Measurements from ENCODE around the gene SMIM30.
A peak's percentile ranks its signal among the peaks of the same experiment; 100 is the strongest.
"Not testable (repeated sequence)": the region's sequence is repeated elsewhere in the genome, so short reads cannot be mapped to it uniquely, and the experiment has no call there.

The SMIM30 gene

GRCh38 chr7:113118074-113118959 lies at the start of gene SMIM30:
Gene SMIM30 (minus strand): TSS chr7:113118554. CDS start chr7:113117578, 976 bp downstream.
- Histone ChIP-seq H3K27ac (peak within 1 kb of the TSS; percentile 50 to 82 (median 72)), H4K20me1 (no peaks in the 10 kb centered on the region)
- TF ChIP-seq Cebpa-rat (IDR thresholded peaks at IDR 0.05), result no peak

GRCh38 chr7:113166176-113166575 lies 47.8 kb upstream of the SMIM30 start:
- not testable (repeated sequence) for H3K4me2 ChIP-seq; H3K27me3 ChIP-seq; H3K4me1 ChIP-seq; H3K4me3 ChIP-seq; H3K9ac ChIP-seq; H4K20me1 ChIP-seq; H3K27ac ChIP-seq; H3K36me3 ChIP-seq; H3K9me3 ChIP-seq (replicated peaks in 1 of 11)

More at GRCh38 chr7:113118074-113118959, at the start of gene SMIM30:
- Histone ChIP-seq H3K4me3 (peak within 1 kb of the TSS; percentile 59 to 77 (median 68)), H3K4me1 (peaks cover 7 to 52% (median 20%) of the 10 kb centered on the region in 10 experiments; a peak in 18 of 20 replicates), H3K9ac (peak within 1 kb of the TSS; percentile 34 to 80 (median 72); a peak in 20 of 22 replicates), H3K9me3 (replicated peaks in 1 of 11) (no peaks in the 10 kb centered on the region), H3K27me3 (no peaks in the 10 kb centered on the region), H3K36me3 (peaks cover 0 to 14% (median 0%) of the 10 kb centered on the region in 11 experiments; a peak in 5 of 22 replicates), H3K4me2 (peak within 1 kb of the TSS; percentile 59 to 85 (median 79))

GRCh38 chr7:113161050-113161449 lies 42.7 kb upstream of the SMIM30 start:
- no peak overlapping the region for H3K4me3 ChIP-seq
- no peaks in the 10 kb centered on the region for H3K9me3 ChIP-seq (replicated peaks in 1 of 11)
- H3K27ac ChIP-seq, result no peak overlapping the region
- H4K20me1 ChIP-seq, result no peaks in the 10 kb centered on the region
- no peaks in the 10 kb centered on the region for H3K36me3 ChIP-seq
- H3K4me2 ChIP-seq, result no peak overlapping the region
- peaks cover 0 to 7% (median 0%) of the 10 kb centered on the region in 10 experiments; a peak in 3 of 20 replicates for H3K4me1 ChIP-seq
- no peaks in the 10 kb centered on the region for H3K27me3 ChIP-seq
- TF ChIP-seq Cebpa-rat (IDR thresholded peaks at IDR 0.05), result no peak
- H3K9ac ChIP-seq, result no peak overlapping the region

- no peak for TF ChIP-seq Cebpa-rat (IDR thresholded peaks at IDR 0.05)
- H3K27ac ChIP-seq, result no peak overlapping the region
- peaks cover 0 to 7% (median 0%) of the 10 kb centered on the region in 10 experiments; a peak in 3 of 20 replicates for H3K4me1 ChIP-seq
- no peaks in the 10 kb centered on the region for H4K20me1 ChIP-seq
- H3K4me3 ChIP-seq, result no peak overlapping the region
- no peaks in the 10 kb centered on the region for H3K9me3 ChIP-seq (replicated peaks in 1 of 11)
- no peaks in the 10 kb centered on the region for H3K27me3 ChIP-seq
- H3K9ac ChIP-seq, result no peak overlapping the region
- H3K36me3 ChIP-seq, result no peaks in the 10 kb centered on the region
- no peak overlapping the region for H3K4me2 ChIP-seq
These were observed 41.5 kb upstream of the SMIM30 start for GRCh38 chr7:113159746-113160339.

GRCh38 chr7:113158756-113159155 lies 40.4 kb upstream of the SMIM30 start:
- no peak for TF ChIP-seq Cebpa-rat (IDR thresholded peaks at IDR 0.05)

GRCh38 chr7:113154117-113154516 lies 35.8 kb upstream of the SMIM30 start:
- Histone ChIP-seq H3K4me1 (peaks cover 0 to 6% (median 0%) of the 10 kb centered on the region in 10 experiments; a peak in 3 of 20 replicates), H3K4me2 (no peak overlapping the region), H3K9ac (no peak overlapping the region), H3K36me3 (no peaks in the 10 kb centered on the region), H3K27ac (no peak overlapping the region), H4K20me1 (no peaks in the 10 kb centered on the region), H3K9me3 (replicated peaks in 1 of 11) (no peaks in the 10 kb centered on the region), H3K27me3 (no peaks in the 10 kb centered on the region), H3K4me3 (no peak overlapping the region)
- TF ChIP-seq Cebpa-rat (IDR thresholded peaks at IDR 0.05), result no peak

More at GRCh38 chr7:113158756-113159155, 40.4 kb upstream of the SMIM30 start:
- Histone ChIP-seq H3K4me3 (no peak overlapping the region), H3K27ac (no peak overlapping the region), H3K9ac (no peak overlapping the region), H3K4me1 (peaks cover 0 to 7% (median 0%) of the 10 kb centered on the region in 10 experiments; a peak in 3 of 20 replicates), H4K20me1 (no peaks in the 10 kb centered on the region), H3K36me3 (no peaks in the 10 kb centered on the region), H3K27me3 (no peaks in the 10 kb centered on the region), H3K4me2 (no peak overlapping the region), H3K9me3 (replicated peaks in 1 of 11) (no peaks in the 10 kb centered on the region)

GRCh38 chr7:113144817-113145216 lies 26.5 kb upstream of the SMIM30 start:
- Histone ChIP-seq H3K9me3 (replicated peaks in 1 of 11) (no peaks in the 10 kb centered on the region), H3K4me3 (no peak overlapping the region), H3K4me2 (peak overlapping the region in 1 of 11 experiments; percentile 44; a peak in 1 of 22 replicates), H3K36me3 (no peaks in the 10 kb centered on the region), H3K27me3 (no peaks in the 10 kb centered on the region), H3K9ac (no peak overlapping the region), H4K20me1 (no peaks in the 10 kb centered on the region), H3K27ac (no peak overlapping the region), H3K4me1 (peaks cover 0 to 23% (median 14%) of the 10 kb centered on the region in 10 experiments; a peak in 11 of 20 replicates)
- TF ChIP-seq Cebpa-rat (IDR thresholded peaks at IDR 0.05), result no peak

GRCh38 chr7:113143486-113144257 lies 25.3 kb upstream of the SMIM30 start:
- H3K27ac ChIP-seq, result peak overlapping the region in 4 of 11 experiments; percentile 31 to 55 (median 50); a peak in 6 of 22 replicates
- no peaks in the 10 kb centered on the region for H3K27me3 ChIP-seq
- H4K20me1 ChIP-seq, result no peaks in the 10 kb centered on the region
- peak overlapping the region in 5 of 11 experiments; percentile 0 to 44 (median 16); a peak in 6 of 22 replicates for H3K4me2 ChIP-seq
- no peak overlapping the region for H3K9ac ChIP-seq
- no peaks in the 10 kb centered on the region for H3K9me3 ChIP-seq (replicated peaks in 1 of 11)
- no peak for TF ChIP-seq Cebpa-rat (IDR thresholded peaks at IDR 0.05)
- H3K36me3 ChIP-seq, result no peaks in the 10 kb centered on the region
- peaks cover 0 to 23% (median 14%) of the 10 kb centered on the region in 10 experiments; a peak in 11 of 20 replicates for H3K4me1 ChIP-seq
- H3K4me3 ChIP-seq, result no peak overlapping the region
